GM21529 (cell line): ENCODE measurements around the gene ADAMTS18.

Experiments used
- ATAC-seq: cut with Tn5 transposase; IDR thresholded peaks from one replicate; pipeline ENCODE4 v1.9.1; 2021; ENCODE audit not compliant: unreplicated experiment

Gene ADAMTS18

GRCh38 chr16:77399066-77399465 lies 35.8 kb downstream of the ADAMTS18 start:
- ATAC-seq: no peak

- no peak for ATAC-seq
Measured at GRCh38 chr16:77398495-77398894, 36.3 kb downstream of the ADAMTS18 start.

GRCh38 chr16:77396461-77396860 lies 38.4 kb downstream of the ADAMTS18 start:
- no peak for ATAC-seq

- ATAC-seq: no peak
Measured at GRCh38 chr16:77394699-77395098, 40.1 kb downstream of the ADAMTS18 start.

- no peak for ATAC-seq
Measured at GRCh38 chr16:77393955-77394354, 40.9 kb downstream of the ADAMTS18 start.

GRCh38 chr16:77387815-77388209 lies 47.0 kb downstream of the ADAMTS18 start:
- no peak for ATAC-seq

GRCh38 chr16:77386831-77387814 lies 47.7 kb downstream of the ADAMTS18 start:
- ATAC-seq: no peak

GRCh38 chr16:77385481-77385880 lies 49.4 kb downstream of the ADAMTS18 start:
- ATAC-seq: no peak

- no peak for ATAC-seq
Measured at GRCh38 chr16:77383606-77384187, 51.1 kb downstream of the ADAMTS18 start.

GRCh38 chr16:77376358-77376757 lies 58.5 kb downstream of the ADAMTS18 start:
- no peak for ATAC-seq

GRCh38 chr16:77375396-77375795 lies 59.4 kb downstream of the ADAMTS18 start:
- ATAC-seq: no peak

GRCh38 chr16:77374384-77374783 lies 60.5 kb downstream of the ADAMTS18 start:
- ATAC-seq: no peak

- ATAC-seq: no peak
Measured at GRCh38 chr16:77373726-77374125, 61.1 kb downstream of the ADAMTS18 start.

GRCh38 chr16:77364770-77365169 lies 70.1 kb downstream of the ADAMTS18 start:
- ATAC-seq: no peak

- ATAC-seq: no peak
Measured at GRCh38 chr16:77359065-77359502, 75.8 kb downstream of the ADAMTS18 start.

GRCh38 chr16:77353587-77354263 lies 81.1 kb downstream of the ADAMTS18 start:
- ATAC-seq: no peak

- no peak for ATAC-seq
Measured at GRCh38 chr16:77344341-77344740, 90.5 kb downstream of the ADAMTS18 start.

GRCh38 chr16:77336637-77337036 lies 98.2 kb downstream of the ADAMTS18 start:
- no peak for ATAC-seq

- no peak for ATAC-seq
Measured at GRCh38 chr16:77335652-77336234, 99.1 kb downstream of the ADAMTS18 start.

GRCh38 chr16:77332792-77333191 lies 102.0 kb downstream of the ADAMTS18 start:
- ATAC-seq: no peak
